NT2/D1 (cell line): ENCODE results near the gene ADAMTS18.

Source experiments
- YY1 ChIP-seq: IDR thresholded peaks from 2 replicates; pipeline ENCODE4 v1.6.1; 2011; ENCODE audit not compliant: insufficient read length, insufficient read depth
- ZNF274 ChIP-seq: IDR thresholded peaks from 2 replicates; pipeline ENCODE4 v1.6.1; 2011; ENCODE audit warnings: mild to moderate bottlenecking, low read depth, low read length

DNA sequence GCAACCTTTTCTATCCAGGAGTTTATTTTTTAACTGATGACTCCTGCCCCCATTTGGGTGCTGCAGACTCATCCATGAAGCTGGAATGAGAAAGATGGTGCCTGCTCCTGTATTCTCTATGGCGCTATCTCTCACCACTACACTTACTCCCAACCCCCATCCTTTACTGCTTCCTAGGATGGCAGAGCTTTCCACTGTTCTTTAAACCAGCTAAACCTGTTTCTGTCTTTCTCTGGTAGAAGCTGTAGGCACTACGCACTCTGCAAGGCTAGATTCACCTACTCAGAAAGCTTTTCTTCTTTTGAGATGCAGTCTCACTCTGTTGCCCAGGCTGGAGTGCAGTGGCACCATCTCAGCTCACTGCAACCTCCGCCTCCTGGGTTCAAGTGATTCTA is 47.0 kb downstream of the ADAMTS18 start:
- TF ChIP-seq YY1 (no peak), ZNF274 (no peak)
